ENCODE measurements around the gene IPO5.

GRCh38 chr13:97911311-97912138, 42.0 kb upstream of the IPO5 start:
- peak; percentile 52 for TF ChIP-seq CTCF (IDR thresholded peaks at IDR 0.05; ENCODE audit: low read depth, low read length)
- TF ChIP-seq POLR2A (IDR thresholded peaks at IDR 0.05; ENCODE audit: extremely low read depth, insufficient read length) = no peak

Data from NB4 (cell line).